GM19193 (cell line): Measurements from ENCODE around the gene SYAP1.
A peak's percentile ranks its signal among the peaks of the same experiment; 100 is the strongest.

Experiments
- POLR2A ChIP-seq: IDR thresholded peaks from 4 replicates; pipeline ENCODE4 v1.6.1; 2011; ENCODE audit not compliant: insufficient read depth, insufficient read length; ENCODE audit errors: extremely low read depth

Gene SYAP1

GRCh38 chrX:16719334-16720084, at the start of gene SYAP1:
Gene SYAP1 (plus strand): TSS chrX:16719612. CDS start chrX:16719725, 113 bp downstream.
- peak; percentile 97 for TF ChIP-seq POLR2A

GRCh38 chrX:16671005-16671404, 48.4 kb upstream of the SYAP1 start:
- TF ChIP-seq POLR2A, result no peak

DNA sequence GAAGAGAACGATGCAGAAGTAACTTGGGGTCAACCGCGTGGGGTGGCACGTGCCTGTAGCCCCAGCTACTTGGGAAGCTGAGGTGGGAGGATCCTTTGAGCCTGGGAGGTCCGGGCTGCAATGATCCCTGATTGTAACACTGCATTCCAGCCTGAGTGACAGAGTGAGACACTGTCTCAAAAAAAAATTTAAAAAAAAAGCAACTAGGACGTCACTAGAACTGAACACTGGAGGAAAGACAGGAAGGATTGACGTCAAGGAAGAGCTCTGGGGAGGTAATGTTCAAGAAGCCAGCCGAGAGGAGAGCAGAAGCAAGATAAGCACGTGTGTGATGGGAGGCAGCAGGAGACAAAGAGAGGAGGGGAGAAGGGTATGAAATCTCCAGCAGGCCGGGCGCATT, 40.7 kb upstream of the SYAP1 start:
- TF ChIP-seq POLR2A, result no peak

DNA sequence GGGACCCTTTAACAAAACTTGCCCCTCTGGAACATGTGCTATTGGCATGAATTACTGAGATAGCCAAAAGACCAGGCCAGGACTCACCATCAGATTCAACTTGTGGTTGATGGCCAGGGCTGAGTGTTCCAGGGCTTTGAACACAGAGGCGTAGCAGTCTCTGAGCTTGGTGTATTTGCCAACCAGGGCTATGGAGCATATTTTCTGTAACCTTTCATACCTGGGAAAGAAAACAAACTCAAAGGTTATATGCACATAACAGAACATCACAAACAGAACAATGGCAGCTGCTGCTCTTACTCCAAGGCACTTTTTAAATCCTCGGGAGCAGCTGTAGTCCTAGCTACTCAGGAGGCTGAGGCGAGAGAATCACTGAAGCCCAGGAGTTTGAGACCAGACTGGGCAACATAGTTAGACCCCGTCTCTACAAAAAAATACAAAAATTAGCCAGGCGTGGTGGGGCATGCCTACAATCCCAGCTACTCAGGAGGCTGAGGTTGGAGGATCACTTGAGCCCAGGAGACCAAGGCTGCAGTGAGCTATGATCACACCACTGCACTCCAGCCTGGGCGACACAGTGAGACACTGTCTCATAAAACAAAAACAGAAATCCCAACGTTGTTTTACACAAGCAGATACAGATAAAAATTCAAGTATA, 36.3 kb upstream of the SYAP1 start:
- no peak for TF ChIP-seq POLR2A

DNA sequence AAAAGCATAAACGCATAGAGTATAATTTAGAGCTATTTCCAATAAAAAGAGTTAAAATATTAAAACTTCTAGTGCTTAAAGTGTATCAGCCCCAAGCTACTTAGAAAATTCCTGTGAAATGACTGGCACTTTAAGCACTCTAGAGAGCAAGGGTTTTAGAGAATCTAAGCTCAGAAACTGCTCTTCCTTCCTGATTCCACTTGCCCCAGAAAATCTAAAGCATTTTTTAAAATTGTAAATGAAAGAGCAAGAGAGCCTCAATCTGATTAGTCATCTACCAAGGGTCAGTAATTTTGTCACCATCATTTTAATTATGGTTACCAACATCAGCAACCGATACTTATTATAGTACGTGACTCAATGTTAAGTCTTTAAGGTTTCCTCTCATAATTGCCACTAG, 31.9 kb upstream of the SYAP1 start:
- TF ChIP-seq POLR2A, result no peak

DNA sequence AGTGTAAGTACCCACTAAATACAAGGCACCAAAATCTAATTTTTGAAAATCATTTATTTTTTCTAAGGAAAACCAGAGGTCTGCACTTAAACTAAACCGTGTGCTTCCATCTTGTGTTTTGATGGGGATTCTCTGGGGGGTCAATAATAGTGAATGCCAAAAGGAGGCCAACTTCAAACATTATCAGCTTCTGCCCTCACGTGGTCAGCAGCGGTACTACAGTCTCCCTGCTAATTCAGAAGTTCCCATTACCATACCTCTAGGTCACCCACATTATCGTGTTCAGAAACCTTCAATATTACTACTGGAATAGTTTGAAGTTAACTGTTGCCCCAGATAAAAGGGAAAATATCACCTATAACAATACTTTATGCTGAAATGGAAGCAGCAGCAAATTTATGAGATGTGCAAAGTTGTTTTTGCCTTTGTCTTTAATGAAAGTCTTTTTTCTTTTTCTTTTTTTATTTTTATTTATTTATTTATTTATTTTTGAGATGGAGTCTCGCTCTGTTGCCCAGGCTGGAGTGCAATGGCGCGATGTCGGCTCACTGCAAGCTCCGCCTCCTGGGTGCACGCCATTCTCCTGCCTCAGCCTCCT, 24.2 kb upstream of the SYAP1 start:
- no peak for TF ChIP-seq POLR2A

DNA sequence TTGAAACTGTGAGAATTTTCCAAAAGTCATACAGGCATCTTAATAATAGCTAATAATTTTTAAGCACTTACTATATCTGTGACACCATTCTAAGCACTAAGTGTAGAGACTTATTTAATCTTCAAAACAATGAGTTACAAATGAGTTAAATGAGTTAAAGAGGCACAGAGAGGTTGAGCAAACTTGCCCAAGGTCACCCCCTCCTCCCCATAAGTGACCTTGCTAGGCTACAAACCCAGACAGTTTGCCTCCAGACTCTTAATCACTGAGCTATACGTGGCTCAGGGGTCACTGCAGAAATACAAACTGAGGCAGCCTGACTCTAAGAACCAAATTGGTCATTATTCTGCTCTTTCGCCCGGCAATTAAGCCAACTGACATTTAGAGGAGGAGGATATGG, 22.5 kb upstream of the SYAP1 start:
- TF ChIP-seq POLR2A, result no peak

- no peak for TF ChIP-seq POLR2A
Measured at GRCh38 chrX:16699389-16699788, 20.0 kb upstream of the SYAP1 start.

- TF ChIP-seq POLR2A, result no peak
Measured at GRCh38 chrX:16700734-16701133, 18.7 kb upstream of the SYAP1 start.

DNA sequence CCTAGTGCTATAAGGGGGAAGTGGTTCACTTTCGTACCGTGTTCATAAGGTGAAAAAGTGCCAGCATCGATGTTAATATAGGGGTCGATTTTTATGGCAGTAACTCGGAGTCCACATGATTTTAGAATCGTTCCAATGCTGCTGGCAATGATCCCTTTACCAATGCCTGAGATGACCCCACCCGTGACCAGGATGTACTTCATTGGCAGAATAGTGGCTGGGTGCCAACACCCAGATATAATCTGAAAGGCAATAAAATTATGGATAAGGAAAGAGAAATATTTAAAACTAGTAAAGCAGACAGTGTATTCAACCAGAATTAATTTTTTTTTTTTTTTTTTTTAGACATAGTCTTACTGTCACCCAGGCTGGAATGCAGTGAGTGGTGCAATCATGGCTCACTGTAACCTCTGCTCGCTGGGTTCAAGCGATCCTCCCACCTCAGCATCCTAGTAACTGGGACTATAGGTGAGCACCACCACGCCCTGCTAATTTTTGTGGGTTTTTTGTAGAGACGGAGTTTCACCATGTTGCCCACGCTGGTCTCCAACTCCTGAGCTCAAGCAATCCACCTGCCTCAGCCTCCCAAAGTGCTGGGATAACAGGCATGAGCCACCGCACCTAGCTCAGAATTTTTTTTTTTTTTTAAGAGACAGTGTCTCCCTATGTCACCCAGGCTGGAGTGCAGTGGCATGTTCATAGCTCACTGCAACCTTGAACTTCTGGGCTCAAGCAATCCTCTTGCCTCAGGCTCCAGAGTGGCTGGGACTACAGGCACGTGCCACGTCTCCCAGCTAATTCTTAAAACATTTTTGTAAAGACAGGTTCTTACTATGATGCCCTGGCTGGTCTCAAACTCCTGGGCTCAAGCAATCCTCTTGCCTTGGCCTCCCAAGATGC, 16.5 kb upstream of the SYAP1 start:
- no peak for TF ChIP-seq POLR2A

- no peak for TF ChIP-seq POLR2A
Measured at GRCh38 chrX:16705370-16705769, 14.0 kb upstream of the SYAP1 start.

- TF ChIP-seq POLR2A, result no peak
Measured at GRCh38 chrX:16708016-16708415, 11.4 kb upstream of the SYAP1 start.

DNA sequence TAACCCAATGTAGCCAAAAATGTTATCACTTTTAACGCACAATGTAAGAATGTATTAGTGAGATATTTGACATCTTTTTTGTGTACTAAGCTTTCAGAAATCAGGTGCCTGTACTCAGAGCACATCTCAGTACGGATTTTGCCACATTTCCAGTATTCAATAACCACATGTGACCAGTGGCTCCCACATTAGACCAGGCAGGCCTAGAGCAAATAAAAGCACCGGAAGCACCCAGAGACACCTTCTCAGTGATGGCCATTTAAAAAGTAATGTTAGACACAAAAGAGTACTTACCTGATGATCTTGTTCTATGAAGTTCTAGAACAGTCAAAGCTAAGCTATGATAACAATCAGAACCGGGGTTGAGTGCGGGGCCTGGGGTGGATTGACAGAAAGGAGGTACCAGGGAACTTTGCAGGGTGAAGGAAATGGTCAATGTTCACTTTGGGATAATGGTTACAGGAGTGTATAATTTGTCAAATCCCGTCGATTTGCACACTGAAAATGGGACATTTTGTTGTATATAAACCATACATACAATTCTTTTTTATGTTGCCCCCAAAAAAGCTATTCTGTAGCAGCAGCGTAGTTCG, 8.1 kb upstream of the SYAP1 start:
- no peak for TF ChIP-seq POLR2A

DNA sequence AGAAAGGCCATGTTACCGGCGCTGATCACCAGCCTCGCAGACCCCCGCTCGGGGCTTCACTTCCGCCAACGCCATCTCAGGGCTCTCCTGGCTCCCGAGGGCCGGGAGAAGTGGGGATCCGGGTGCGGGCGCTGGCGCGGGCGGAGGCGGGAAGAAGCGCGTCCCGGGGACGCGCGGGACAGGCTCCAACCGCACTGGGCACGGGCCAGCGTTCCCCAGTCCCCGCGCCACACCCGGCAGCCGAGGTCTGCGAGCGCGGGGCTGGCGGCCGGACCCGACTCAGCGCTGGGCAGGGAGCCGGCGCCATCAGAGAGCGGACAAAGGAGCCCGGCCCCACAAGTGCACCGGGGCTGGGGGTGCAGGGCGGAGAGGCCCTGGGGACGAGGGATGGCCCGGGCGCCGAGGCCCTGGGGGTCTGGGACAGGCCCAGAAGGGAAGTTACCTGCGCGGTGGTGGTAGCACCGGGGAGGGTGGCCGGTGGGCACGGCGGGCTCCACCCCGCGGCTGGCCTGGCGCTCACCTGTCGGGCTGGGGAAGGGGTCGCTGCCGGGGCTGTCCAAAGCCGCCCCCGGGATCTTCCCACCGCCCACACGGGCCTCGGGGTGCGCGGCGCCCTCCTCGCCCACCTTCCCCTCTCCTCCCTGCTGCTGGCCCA, 7.4 kb upstream of the SYAP1 start:
- TF ChIP-seq POLR2A, result no peak
